Heart left ventricle (tissue), 16 donors: ENCODE results near the gene FAM180A. TPM values are rescaled to one million over a fixed set of nuclear protein-coding genes. Genes with fewer than 3 reads are reported as not detected.

Source experiments
- ATAC-seq, 4 donors: fragments of 200-7000 bp; cut with Tn5 transposase; one replicate each; pipeline ENCODE4 v1.9.1; 2020 to 2022; ENCODE audit warnings: moderate library complexity in 4 of 4, mild to moderate bottlenecking in 3 of 4, moderate number of reproducible peaks in 1 of 4
- DNase-seq, 5 donors: peaks; one replicate each; pipeline ENCODE4 v3.0.0-alpha.2; 2020
- H3K27ac ChIP-seq, 12 donors: fragments of 200-600 bp; sonication (generic) in 4 of 12; one replicate each; pipeline versions ENCODE4 v1.5.0 to v1.8.0; 2016 to 2022; ENCODE audit warnings: mild to moderate bottlenecking in 2 of 12
- H3K27me3 ChIP-seq, 9 donors: fragments of 200-600 bp; sonication (generic) in 2 of 9; one replicate each; pipeline versions ENCODE4 v1.5.1 to v1.8.0; 2016 to 2022; ENCODE audit warnings: mild to moderate bottlenecking in 3 of 9
- H3K36me3 ChIP-seq, 9 donors: fragments of 200-600 bp; sonication (generic) in 2 of 9; one replicate each; pipeline versions ENCODE4 v1.5.0 to v1.8.0; 2018 to 2022; ENCODE audit warnings: mild to moderate bottlenecking in 2 of 9
- H3K4me1 ChIP-seq, 12 donors: fragments of 200-600 bp; sonication (generic) in 4 of 12; one replicate each; pipeline versions ENCODE4 v1.5.0 to v1.8.0; 2016 to 2022; ENCODE audit warnings: mild to moderate bottlenecking in 3 of 12
- H3K4me3 ChIP-seq, 12 donors: fragments of 200-600 bp; sonication (generic) in 4 of 12; one replicate each; pipeline versions ENCODE4 v1.5.0 to v1.8.0; 2017 to 2022; ENCODE audit warnings: mild to moderate bottlenecking in 9 of 12, moderate library complexity in 4 of 12
- H3K9me3 ChIP-seq, 12 donors: fragments of 200-600 bp; sonication (generic) in 4 of 12; one replicate each; pipeline versions ENCODE4 v1.5.0 to v1.8.0; 2016 to 2022; ENCODE audit warnings: mild to moderate bottlenecking in 1 of 12
- POLR2A ChIP-seq, 2 donors: fragments of 450-650 bp; IDR thresholded peaks; one replicate each; pipeline ENCODE4 v1.6.1; 2017; ENCODE audit warnings: antibody characterized with exemption in 2 of 2, mild to moderate bottlenecking in 2 of 2, moderate library complexity in 2 of 2
- WGBS, 4 donors: extraction: QIAGEN DNeasy Blood & Tissue Kit in 2 of 4; methylation state at CpG; one replicate each; pipeline versions ENCODE4 v1.1.5 to v1.1.7; 2013 to 2018; 5-methylcytosine and 5-hydroxymethylcytosine counted together
- intact Hi-C, 10 donors: fragments of 100-400 bp; cut with DNase I; formaldehyde crosslinking; loops; one replicate each; pipeline versions ENCODE4 v1.11.1 to v1.14.2; 2022
- polyA plus RNA-seq, 2 donors: library from polyadenylated mRNA; stranded (reverse); fragments of 200-250 nt; gene quantifications; one replicate each; pipeline ENCODE4 v1.2.3, GENCODE V29; 2013
- total RNA-seq, 9 donors: library from RNA; depleted of rRNA in 2 of 9; stranded (reverse); fragments of >200 nt in 2 of 9; fragmentation: NEBNext Ultra II Directional in 3 of 9; extraction: Animal tissue kit (Norgen Biotek cat#: 25700) in 3 of 9; gene quantifications; one replicate each; pipeline versions ENCODE4 v1.1.0 to v1.2.4, GENCODE V29; 2016 to 2023
- TF ChIP-seq, protein P1 (sequence below), 12 donors: fragments of 200-600 bp; sonication (generic) in 4 of 12; IDR thresholded peaks; one replicate each; pipeline versions ENCODE4 v1.5.0 to v1.8.0; 2018 to 2022; ENCODE audit warnings: antibody characterized with exemption in 12 of 12, mild to moderate bottlenecking in 5 of 12
- donor health status: ischemic (EF 13 %, LVEDD 7.1; RV severe dilation, severe dysfunction).
- donor health status: healthy with polysubstance abuse.
- donor health status: DM: no; HTN: yes; CAD: no.
- donor health status: DM: no; HTN: no; CAD: no.
- donor health status: ischemic (EF 25% LVEDD 6.9; RV normal size, moderate dysfunction).
- donor health status: ischemic (EF 25% LVEDD 5.7; RV mildly dilated, moderate dysfunction).
- donor health status: healthy.
- donor health status: DM: yes; HTN: yes; CAD: no.
- donor health status: ischemic (EF 35%, LVEDD 5.7; RV mildly dilated, moderate dysfunction).
- donor health status: nonischemic (EF 11% LVEDD 7.7; RV severe dilation, severe dysfunction).
- donor health status: DM: yes; HTN: yes; CAD: no.
- donor health status: PGD.
- donor health status: ischemic (EF 29% LVEDD 5.4; RV normal size, mild dysfunction).
- donor health status: nonischemic (EF 23%, LVEDD 6.1; RV moderate dilation, normal function).

FAM180A gene
- total and polyA plus RNA-seq, 11 donors, result 7.9 to 63.5 (median 20.8) TPM

- ATAC-seq (peak in 3 of 4 donors; percentile 27 to 49 (median 41)), DNase-seq (no peak)
- no peak overlapping the region for H3K4me3 ChIP-seq
- no peaks in the 10 kb centered on the region for H3K9me3 ChIP-seq
- 32 to 54% (median 43%) methylated on average over 5 of the region's 5 CpGs for WGBS, 4 donors
- H3K27ac ChIP-seq, result peak overlapping the region in 9 of 12 donors; percentile 18 to 77 (median 56)
- no peak for TF ChIP-seq POLR2A (IDR thresholded peaks at IDR 0.05)
- TF ChIP-seq, protein P1, sequence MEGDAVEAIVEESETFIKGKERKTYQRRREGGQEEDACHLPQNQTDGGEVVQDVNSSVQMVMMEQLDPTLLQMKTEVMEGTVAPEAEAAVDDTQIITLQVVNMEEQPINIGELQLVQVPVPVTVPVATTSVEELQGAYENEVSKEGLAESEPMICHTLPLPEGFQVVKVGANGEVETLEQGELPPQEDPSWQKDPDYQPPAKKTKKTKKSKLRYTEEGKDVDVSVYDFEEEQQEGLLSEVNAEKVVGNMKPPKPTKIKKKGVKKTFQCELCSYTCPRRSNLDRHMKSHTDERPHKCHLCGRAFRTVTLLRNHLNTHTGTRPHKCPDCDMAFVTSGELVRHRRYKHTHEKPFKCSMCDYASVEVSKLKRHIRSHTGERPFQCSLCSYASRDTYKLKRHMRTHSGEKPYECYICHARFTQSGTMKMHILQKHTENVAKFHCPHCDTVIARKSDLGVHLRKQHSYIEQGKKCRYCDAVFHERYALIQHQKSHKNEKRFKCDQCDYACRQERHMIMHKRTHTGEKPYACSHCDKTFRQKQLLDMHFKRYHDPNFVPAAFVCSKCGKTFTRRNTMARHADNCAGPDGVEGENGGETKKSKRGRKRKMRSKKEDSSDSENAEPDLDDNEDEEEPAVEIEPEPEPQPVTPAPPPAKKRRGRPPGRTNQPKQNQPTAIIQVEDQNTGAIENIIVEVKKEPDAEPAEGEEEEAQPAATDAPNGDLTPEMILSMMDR (IDR thresholded peaks at IDR 0.05), result no peak
- H3K36me3 ChIP-seq, result peaks cover 0 to 36% (median 11%) of the 10 kb centered on the region in 9 donors
- peaks cover 0 to 48% (median 19%) of the 10 kb centered on the region in 12 donors for H3K4me1 ChIP-seq
- intact Hi-C loops, result loop anchor here in 1 of 10 donors (5.0 kb wide), 1 partner anchor 111 kb away; no protein-coding TSS in a partner anchor
- H3K27me3 ChIP-seq, result no peaks in the 10 kb centered on the region
These were observed 66.9 kb downstream of the FAM180A start for GRCh38 chr7:135681762-135682161.

Other genes starting within 250 kb of the FAM180A start
- gene CNOT4, start 238.7 kb downstream of the FAM180A start, total RNA-seq, result 10 to 100 TPM; 21.2 to 29.2 (median 24.0) TPM
- 1 to 10 TPM; 7.9 to 9.4 TPM for gene CNOT4, start 238.7 kb downstream of the FAM180A start, polyA plus RNA-seq
- 10 to 100 TPM in 8 of 9 donors, 1 to 10 TPM in 1; 9.4 to 18.6 (median 13.6) TPM for gene NUP205, start 190.9 kb downstream of the FAM180A start, total RNA-seq
- gene NUP205, start 190.9 kb downstream of the FAM180A start, polyA plus RNA-seq, result 10 to 100 TPM; 11.7 to 16.3 TPM
- 10 to 100 TPM; 14.7 to 34.7 (median 29.2) TPM for gene STMP1, start 86.3 kb downstream of the FAM180A start, total RNA-seq
- gene STMP1, start 86.3 kb downstream of the FAM180A start, polyA plus RNA-seq, result 10 to 100 TPM; 27.0 to 34.4 TPM
- 1 to 10 TPM in 2 of 9 donors, under 1 TPM in 6, not detected in 1; 0.09 to 1.5 (median 0.46) TPM for gene SLC13A4, start 20.6 kb downstream of the FAM180A start, total RNA-seq
- gene SLC13A4, start 20.6 kb downstream of the FAM180A start, polyA plus RNA-seq, result under 1 TPM; 0.08 to 0.91 TPM
- 100 to 1,000 TPM in 2 of 9 donors, 10 to 100 TPM in 7; 58.7 to 130 (median 90.4) TPM for gene MTPN, start 228.5 kb upstream of the FAM180A start, total RNA-seq
- 100 to 1,000 TPM in 1 of 2 donors, 10 to 100 TPM in 1; 22.1 to 115 TPM for gene MTPN, start 228.5 kb upstream of the FAM180A start, polyA plus RNA-seq